Ovary (tissue), 3 donors: ENCODE results near the gene KCNG2.

Experiments used
- POLR2A ChIP-seq: fragments of 450-650 bp; IDR thresholded peaks from one replicate; pipeline ENCODE4 v1.6.1; 2017; ENCODE audit warnings: antibody characterized with exemption, mild to moderate bottlenecking, moderate library complexity
- TF ChIP-seq, protein P1 (sequence below), 3 donors: fragments of 450-650 bp in 2 of 3; fragments of 200-600 bp in 1 of 3; IDR thresholded peaks; one replicate each; pipeline versions ENCODE4 v1.5.1 to v1.8.0; 2016 to 2022; ENCODE audit warnings: antibody characterized with exemption in 3 of 3, mild to moderate bottlenecking in 1 of 3
- donor health status: DM: no; HTN: no; CAD: no.

DNA sequence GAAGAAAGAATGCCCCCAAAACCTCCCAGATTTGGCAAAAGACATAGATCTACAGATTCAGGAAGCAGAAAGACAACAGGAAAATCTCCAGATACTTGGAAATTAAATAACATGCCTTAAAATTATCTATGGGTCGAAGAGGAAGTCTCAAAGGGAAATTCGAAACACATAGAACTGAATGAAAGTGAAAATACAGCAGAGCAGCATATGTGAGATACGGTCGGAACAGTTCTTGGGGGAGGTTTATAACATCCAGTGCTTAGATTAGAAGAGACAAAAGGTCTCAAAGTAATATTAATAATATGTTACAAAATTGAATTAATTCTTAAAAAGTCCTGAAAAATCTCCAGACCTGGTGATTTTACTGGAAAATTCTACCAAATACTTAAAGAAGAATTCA, 14.3 kb downstream of the KCNG2 start:
- TF ChIP-seq, protein P1, sequence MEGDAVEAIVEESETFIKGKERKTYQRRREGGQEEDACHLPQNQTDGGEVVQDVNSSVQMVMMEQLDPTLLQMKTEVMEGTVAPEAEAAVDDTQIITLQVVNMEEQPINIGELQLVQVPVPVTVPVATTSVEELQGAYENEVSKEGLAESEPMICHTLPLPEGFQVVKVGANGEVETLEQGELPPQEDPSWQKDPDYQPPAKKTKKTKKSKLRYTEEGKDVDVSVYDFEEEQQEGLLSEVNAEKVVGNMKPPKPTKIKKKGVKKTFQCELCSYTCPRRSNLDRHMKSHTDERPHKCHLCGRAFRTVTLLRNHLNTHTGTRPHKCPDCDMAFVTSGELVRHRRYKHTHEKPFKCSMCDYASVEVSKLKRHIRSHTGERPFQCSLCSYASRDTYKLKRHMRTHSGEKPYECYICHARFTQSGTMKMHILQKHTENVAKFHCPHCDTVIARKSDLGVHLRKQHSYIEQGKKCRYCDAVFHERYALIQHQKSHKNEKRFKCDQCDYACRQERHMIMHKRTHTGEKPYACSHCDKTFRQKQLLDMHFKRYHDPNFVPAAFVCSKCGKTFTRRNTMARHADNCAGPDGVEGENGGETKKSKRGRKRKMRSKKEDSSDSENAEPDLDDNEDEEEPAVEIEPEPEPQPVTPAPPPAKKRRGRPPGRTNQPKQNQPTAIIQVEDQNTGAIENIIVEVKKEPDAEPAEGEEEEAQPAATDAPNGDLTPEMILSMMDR (IDR thresholded peaks at IDR 0.05), result no peak
- TF ChIP-seq POLR2A, result no peak
